Medulla oblongata (tissue), 1 donor: Measurements from ENCODE around the gene SLC22A16.
"Not testable (repeated sequence)": the region's sequence is repeated elsewhere in the genome, so short reads cannot be mapped to it uniquely, and the experiment has no call there.

Source experiments
- DNase-seq: peaks from one replicate; pipeline ENCODE4 v3.0.0-alpha.2; 2015; ENCODE audit errors: extremely low spot score

The SLC22A16 gene, protein sequence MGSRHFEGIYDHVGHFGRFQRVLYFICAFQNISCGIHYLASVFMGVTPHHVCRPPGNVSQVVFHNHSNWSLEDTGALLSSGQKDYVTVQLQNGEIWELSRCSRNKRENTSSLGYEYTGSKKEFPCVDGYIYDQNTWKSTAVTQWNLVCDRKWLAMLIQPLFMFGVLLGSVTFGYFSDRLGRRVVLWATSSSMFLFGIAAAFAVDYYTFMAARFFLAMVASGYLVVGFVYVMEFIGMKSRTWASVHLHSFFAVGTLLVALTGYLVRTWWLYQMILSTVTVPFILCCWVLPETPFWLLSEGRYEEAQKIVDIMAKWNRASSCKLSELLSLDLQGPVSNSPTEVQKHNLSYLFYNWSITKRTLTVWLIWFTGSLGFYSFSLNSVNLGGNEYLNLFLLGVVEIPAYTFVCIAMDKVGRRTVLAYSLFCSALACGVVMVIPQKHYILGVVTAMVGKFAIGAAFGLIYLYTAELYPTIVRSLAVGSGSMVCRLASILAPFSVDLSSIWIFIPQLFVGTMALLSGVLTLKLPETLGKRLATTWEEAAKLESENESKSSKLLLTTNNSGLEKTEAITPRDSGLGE

GRCh38 chr6:110476046-110476849 is at the start of gene SLC22A16:
Gene SLC22A16 (minus strand): TSS chr6:110476613. CDS start chr6:110476574, 39 bp downstream.
- DNase-seq, result no peak

DNA sequence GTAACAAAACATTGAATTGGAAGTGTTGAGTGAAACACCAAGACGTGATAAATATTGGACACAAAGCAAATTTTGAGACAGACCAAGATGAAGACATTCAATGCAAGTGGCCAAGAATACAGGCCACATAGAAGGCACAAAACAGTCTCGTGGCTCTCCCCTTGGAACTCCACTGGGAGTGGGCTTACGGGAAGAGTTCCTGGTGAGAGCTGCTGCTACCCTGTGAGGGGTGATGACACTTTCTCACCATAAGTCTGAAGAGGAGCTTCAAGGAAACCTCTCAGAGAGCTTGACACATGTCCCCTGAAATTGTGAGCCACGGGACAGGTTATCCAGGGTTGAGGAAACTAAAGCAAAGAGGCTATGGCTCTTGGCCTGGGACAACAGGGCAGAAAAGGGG is 48.6 kb upstream of the SLC22A16 start:
- DNase-seq, result no peak

DNA sequence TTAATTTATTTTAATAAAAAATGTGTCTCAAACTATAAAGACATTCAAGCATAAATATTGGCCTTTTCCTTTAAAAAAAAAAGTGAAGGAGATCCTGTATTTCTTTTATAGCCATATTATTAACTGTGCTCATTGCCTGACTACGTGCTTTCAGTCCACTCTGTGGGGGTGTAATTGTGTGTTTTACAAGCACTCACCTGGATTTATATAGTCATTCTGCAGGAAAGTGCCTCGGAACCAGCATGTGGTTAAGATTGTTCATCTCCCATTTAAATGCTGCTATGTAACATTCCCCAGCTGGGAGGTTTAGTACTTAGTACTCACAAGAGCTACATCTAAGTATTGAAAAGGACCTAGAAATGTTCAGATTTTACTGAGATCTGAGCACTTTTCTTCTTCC is 47.9 kb upstream of the SLC22A16 start:
- DNase-seq, result no peak

- DNase-seq, result no peak
These were observed 47.1 kb upstream of the SLC22A16 start for GRCh38 chr6:110523451-110524021.

- no peak for DNase-seq
These were observed 46.0 kb upstream of the SLC22A16 start for GRCh38 chr6:110522427-110522826.

DNA sequence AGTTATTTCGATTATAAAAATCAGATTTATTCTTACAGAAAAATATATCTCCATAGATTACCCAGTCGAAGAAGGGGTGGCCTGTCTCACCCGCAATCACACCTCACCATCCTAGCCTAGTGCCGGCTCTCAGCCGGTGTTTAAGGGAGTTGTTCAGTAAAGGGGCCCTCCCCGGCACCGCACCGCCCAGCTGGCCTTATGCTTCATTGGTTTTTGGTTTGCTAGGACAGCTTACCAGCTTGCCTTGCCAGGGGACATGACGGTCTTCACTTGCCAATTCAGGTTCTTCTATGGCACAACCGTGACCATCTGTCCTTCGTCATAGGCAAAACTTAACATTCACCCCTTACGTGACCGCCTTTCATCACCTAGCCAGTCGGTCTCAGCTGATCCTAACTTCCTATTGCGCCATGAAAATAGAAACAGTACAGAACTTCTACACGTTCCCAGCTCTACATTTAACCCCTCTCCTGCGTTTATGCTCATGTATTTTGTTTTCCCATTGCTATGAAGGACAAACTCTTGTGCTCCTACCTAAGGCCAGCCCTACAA is 44.7 kb upstream of the SLC22A16 start:
- DNase-seq, result no peak

DNA sequence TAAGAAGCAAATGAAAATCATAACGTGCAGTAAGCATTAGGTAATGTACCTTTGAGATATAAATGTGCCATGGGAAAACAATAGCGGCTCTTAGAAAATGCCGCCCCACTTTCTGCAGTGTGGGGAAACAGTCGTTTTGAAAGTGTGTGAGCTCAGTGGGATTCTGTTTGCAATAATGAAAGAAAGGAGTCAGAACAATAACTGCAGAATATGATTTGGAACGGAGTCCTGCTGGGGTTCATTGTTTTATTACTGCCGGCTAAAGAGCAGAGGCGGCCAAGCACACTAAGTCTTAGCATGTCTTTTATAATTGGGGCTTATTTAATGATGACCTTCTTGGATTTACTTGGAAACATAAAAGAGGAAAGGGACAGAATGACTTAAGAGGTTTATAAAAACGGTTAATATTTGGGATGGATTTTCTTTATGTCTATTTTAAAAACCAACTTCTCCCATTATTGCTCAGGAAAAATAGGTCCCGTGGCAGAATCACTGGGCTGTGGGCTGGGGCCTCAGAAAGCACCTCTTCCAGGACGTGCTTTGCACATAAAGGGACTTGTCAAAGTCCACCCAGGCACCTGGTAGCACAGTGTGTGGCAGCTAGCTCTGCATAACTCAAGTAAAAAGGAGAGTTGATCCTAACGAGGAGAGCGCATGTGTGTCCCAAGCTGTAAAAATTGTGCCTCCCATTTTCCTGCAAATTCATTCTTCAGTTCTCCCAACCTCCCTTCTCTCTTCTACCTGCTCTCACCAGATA is 44.0 kb upstream of the SLC22A16 start:
- no peak for DNase-seq

DNA sequence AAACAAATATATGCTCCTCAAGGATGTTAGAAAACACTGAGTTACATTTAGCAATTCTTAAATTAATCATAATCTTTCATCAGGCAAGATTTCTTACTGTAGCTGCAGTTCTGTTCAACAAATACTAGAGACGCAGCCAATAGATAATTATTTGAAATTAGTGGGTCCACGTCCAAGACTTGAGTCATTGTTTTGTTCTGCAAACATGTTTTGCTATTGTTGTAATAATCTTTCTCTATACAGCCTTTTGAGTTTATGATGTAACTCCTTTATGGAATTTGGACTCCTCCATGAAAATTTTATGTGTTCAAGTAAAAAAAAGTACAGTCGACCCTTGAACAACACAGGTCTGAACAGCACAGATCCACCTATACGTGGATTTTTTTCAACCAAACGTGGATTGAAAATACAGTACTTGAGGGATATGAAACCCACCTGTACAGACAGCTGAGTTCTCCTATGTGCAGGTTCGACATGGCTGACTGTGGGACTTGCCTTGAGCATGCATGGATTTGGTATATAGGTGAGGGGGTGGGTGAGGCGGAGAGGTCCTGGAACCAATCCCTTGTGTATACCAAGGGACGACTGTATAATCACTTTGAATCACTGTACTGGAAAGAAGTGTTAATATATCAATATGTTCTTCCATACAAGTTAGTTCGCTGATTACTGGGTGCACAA is 41.3 kb upstream of the SLC22A16 start:
- DNase-seq, result no peak

GRCh38 chr6:110517034-110517433 is 40.6 kb upstream of the SLC22A16 start:
- no peak for DNase-seq

DNA sequence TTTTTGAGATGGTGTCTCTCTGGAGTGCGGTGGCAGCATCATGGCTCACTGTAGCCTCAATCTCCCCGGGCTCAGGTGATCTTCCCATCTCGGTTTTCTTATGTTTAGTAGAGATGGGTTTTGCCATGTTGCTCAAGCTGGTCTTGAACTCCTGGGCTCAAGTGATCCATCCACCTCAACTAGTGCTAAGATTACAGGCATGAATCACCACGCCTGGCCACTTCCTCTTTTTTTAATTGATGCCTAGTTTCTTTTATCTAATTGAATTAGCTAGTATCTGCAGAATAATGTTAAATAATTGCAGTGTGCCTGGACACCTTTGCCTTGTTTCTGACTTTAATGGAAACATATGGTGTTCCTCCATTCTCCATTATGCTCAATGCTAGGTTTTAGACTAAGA is 38.4 kb upstream of the SLC22A16 start:
- DNase-seq, result no peak

- DNase-seq, result no peak
These were observed 36.6 kb upstream of the SLC22A16 start for GRCh38 chr6:110512991-110513390.

DNA sequence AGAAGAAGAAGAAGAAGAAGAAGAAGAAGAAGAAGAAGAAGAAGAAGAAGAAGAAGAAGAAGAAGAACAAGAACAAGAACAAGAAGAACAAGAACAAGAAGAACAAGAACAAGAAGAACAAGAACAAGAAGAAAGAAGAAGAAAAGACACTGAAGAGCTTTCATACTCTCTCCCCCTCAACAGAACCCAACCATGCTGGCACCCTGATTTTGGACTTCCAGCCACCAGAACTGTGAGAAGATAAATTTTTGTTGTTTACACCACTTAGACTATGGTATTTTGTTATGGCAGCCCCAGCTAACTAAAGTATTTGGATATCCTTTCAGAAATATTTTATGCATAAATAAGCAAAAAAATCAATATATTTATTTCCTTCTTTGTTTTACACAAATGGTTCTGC is 36.1 kb upstream of the SLC22A16 start:
- DNase-seq, result not testable (repeated sequence)

DNA sequence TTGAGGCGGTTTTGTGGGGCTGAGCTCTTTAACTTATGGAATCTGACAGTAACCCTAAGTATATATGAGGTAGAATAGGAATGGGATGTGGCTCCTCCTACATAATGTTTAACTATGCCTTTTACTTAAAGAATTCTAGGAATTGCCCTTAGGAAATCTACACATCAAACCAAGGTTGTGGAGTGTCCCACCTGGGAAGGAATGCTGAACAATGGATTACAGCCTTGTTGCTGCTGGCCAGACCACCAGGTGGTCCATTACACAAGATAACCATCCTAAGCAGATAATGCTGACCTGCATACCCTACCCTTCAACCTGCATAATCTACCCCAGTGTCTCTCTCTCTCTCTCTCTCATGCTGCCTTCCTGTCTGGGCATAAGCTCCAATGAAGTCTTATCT is 35.0 kb upstream of the SLC22A16 start:
- DNase-seq, result no peak

- DNase-seq, result no peak
These were observed 33.3 kb upstream of the SLC22A16 start for GRCh38 chr6:110509617-110510241.

DNA sequence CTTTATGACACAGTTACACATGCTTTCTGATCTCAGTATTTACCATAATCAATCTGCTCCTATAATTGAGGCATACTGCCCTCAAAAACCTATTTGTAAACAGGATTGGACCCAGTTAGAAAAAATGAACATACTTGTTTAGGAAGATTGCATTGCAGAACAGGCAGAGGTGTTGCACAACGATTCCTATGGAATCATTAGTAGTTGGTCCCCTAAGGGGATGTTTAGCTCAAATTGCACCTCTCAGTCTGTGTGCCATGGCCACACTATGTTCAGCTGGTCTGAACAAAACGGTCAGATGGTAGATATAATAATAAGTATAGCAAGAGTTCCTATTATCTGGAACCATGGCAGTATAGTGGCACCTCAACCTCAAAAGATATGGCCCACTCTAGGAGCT is 28.5 kb upstream of the SLC22A16 start:
- DNase-seq, result not testable (repeated sequence)

DNA sequence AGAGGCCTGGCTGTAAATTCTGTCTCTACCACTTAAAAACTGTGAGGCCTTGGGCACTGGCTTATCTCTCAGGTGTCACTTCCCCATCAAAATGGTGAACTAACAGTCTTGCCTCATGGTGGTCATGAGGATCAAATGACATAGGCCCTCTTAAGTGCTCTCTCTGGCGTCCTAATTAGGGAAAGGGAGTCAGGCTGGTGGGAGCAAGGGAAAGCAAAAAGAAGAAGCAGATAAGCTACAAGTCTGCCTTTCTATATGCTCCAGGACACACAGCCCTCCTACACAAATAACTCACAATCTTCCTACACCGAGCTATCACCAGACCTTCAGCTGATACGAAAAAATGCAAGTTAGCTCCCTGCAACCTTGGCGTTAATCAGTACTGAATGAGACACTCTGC is 19.5 kb upstream of the SLC22A16 start:
- no peak for DNase-seq

DNA sequence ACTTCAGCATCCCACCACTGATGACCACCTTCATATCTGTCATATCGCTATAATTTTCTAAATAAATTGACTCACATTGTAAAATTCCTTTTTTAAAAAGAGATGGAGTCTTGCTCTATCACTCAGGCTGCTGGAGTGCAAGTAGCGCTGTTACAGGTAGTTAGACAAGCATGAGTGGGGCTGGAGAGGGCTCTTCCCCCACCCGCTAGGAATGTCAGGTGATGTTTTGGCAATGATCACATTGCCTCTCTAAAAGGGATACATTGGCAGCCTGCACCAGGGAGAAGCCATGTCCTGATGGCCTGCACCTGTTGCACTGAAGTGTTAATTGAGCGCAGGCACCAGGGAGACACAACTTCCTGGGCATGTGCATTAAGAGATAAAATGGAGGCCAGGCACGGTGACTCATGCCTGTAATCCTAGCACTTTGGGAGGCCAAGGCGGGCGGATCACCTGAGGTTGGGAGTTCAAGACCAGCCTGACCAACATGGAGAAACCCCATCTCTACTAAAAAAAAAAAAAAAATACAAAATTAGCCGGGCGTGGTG is 16.9 kb upstream of the SLC22A16 start:
- no peak for DNase-seq

GRCh38 chr6:110492584-110492983 is 16.2 kb upstream of the SLC22A16 start:
- DNase-seq, result no peak

GRCh38 chr6:110491644-110492317 is 15.4 kb upstream of the SLC22A16 start:
- no peak for DNase-seq
